Loucy (cell line): ENCODE measurements around the gene DDX49.

Experiments used
- EZH2phosphoT487 ChIP-seq: fragments of 200-600 bp; IDR thresholded peaks from 2 replicates; pipeline ENCODE4 v1.6.1; 2018; ENCODE audit warnings: antibody characterized with exemption, mild to moderate bottlenecking, moderate library complexity, borderline replicate concordance
- TF ChIP-seq, protein P1 (sequence below): fragments of 200-600 bp; sonication (generic); conservative IDR thresholded peaks from 2 replicates; pipeline ENCODE4 v1.5.1; 2014; ENCODE audit warnings: mild to moderate bottlenecking, antibody characterized with exemption, low read length

DNA sequence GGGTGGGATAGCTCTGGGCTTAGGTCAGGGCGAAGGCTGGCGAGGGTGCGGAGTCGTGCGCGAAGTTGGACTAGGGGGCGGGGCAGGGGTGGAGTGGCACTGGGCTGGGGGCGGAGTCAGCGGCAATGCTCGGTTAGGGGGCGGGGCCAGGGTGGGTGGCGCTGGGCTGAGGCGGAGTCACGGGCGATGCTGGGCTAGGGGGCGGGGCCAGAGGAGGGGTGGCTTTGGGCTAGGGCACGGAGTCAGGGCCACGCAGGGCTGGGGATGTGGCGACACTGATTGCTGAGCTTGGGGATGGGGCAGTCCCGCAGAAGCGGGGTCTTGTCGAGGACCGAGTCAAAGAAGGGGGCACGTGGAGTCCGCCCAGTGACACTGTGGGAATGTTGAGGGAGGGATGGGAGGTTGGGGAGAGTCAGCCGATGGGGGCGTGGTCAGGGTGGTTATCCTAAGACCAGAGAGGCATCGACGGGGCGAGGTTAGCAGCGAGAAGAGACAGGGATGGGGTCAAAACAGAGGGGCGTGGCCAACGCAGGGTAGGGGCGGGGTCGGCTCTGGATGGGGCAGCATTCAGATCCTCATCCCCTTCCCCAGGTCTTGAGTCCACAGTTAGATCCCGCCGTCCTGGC, 12.8 kb downstream of the DDX49 start:
- TF ChIP-seq, protein P1, sequence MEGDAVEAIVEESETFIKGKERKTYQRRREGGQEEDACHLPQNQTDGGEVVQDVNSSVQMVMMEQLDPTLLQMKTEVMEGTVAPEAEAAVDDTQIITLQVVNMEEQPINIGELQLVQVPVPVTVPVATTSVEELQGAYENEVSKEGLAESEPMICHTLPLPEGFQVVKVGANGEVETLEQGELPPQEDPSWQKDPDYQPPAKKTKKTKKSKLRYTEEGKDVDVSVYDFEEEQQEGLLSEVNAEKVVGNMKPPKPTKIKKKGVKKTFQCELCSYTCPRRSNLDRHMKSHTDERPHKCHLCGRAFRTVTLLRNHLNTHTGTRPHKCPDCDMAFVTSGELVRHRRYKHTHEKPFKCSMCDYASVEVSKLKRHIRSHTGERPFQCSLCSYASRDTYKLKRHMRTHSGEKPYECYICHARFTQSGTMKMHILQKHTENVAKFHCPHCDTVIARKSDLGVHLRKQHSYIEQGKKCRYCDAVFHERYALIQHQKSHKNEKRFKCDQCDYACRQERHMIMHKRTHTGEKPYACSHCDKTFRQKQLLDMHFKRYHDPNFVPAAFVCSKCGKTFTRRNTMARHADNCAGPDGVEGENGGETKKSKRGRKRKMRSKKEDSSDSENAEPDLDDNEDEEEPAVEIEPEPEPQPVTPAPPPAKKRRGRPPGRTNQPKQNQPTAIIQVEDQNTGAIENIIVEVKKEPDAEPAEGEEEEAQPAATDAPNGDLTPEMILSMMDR: no peak
- no peak for TF ChIP-seq EZH2phosphoT487
